Activated CD8-positive, alpha-beta memory T cell treated with anti-CD3 and anti-CD28 coated beads, Interleukin-2, amount 50 U/mL, for 1 hour (primary cell): ENCODE measurements around the gene GNG2.

Experiments
- DNase-seq: peaks from one replicate; pipeline ENCODE4 v3.0.0-alpha.2; 2020; ENCODE audit errors: extremely low read depth

Gene GNG2

GRCh38 chr14:51856792-51857296 lies 3.6 kb upstream of the GNG2 start:
- no peak for DNase-seq

GRCh38 chr14:51859131-51859530 lies 1.3 kb upstream of the GNG2 start:
- DNase-seq: no peak

- DNase-seq: no peak
Measured at GRCh38 chr14:51860825-51861499, 550 bp downstream of the GNG2 start.

GRCh38 chr14:51862176-51862796 lies 1.9 kb downstream of the GNG2 start:
- no peak for DNase-seq

- DNase-seq: no peak
Measured at GRCh38 chr14:51862860-51863259, 2.4 kb downstream of the GNG2 start.

- no peak for DNase-seq
Measured at GRCh38 chr14:51865953-51866747, 5.7 kb downstream of the GNG2 start.

- no peak for DNase-seq
Measured at GRCh38 chr14:51867741-51868140, 7.3 kb downstream of the GNG2 start.

GRCh38 chr14:51868405-51868804 lies 8.0 kb downstream of the GNG2 start:
- no peak for DNase-seq

- DNase-seq: no peak
Measured at GRCh38 chr14:51869411-51870100, 9.1 kb downstream of the GNG2 start.

GRCh38 chr14:51870606-51871005 lies 10.2 kb downstream of the GNG2 start:
- DNase-seq: no peak

GRCh38 chr14:51871846-51872245 lies 11.4 kb downstream of the GNG2 start:
- DNase-seq: no peak

- DNase-seq: no peak
Measured at GRCh38 chr14:51872396-51872795, 12.0 kb downstream of the GNG2 start.

- DNase-seq: no peak
Measured at GRCh38 chr14:51873221-51873893, 12.9 kb downstream of the GNG2 start.

- no peak for DNase-seq
Measured at GRCh38 chr14:51877810-51878209, 17.4 kb downstream of the GNG2 start.

- no peak for DNase-seq
Measured at GRCh38 chr14:51879170-51879569, 18.8 kb downstream of the GNG2 start.

- no peak for DNase-seq
Measured at GRCh38 chr14:51880835-51881580, 20.6 kb downstream of the GNG2 start.

- no peak for DNase-seq
Measured at GRCh38 chr14:51881636-51882035, 21.2 kb downstream of the GNG2 start.

- no peak for DNase-seq
Measured at GRCh38 chr14:51883232-51883631, 22.8 kb downstream of the GNG2 start.

GRCh38 chr14:51884086-51884927 lies 23.9 kb downstream of the GNG2 start:
- DNase-seq: no peak

GRCh38 chr14:51889851-51890250 lies 29.4 kb downstream of the GNG2 start:
- no peak for DNase-seq
